OCI-M2 (cell line): ENCODE data around the gene ICAM2.
"Not testable (repeated sequence)": the region's sequence is repeated elsewhere in the genome, so short reads cannot be mapped to it uniquely, and the experiment has no call there.

ENCODE experiments used
- DNase-seq: peaks from one replicate; lab custom pipeline; 2025; ENCODE audit not compliant: unreplicated experiment; lab: John Stamatoyannopoulos, UW

The ICAM2 gene

DNA sequence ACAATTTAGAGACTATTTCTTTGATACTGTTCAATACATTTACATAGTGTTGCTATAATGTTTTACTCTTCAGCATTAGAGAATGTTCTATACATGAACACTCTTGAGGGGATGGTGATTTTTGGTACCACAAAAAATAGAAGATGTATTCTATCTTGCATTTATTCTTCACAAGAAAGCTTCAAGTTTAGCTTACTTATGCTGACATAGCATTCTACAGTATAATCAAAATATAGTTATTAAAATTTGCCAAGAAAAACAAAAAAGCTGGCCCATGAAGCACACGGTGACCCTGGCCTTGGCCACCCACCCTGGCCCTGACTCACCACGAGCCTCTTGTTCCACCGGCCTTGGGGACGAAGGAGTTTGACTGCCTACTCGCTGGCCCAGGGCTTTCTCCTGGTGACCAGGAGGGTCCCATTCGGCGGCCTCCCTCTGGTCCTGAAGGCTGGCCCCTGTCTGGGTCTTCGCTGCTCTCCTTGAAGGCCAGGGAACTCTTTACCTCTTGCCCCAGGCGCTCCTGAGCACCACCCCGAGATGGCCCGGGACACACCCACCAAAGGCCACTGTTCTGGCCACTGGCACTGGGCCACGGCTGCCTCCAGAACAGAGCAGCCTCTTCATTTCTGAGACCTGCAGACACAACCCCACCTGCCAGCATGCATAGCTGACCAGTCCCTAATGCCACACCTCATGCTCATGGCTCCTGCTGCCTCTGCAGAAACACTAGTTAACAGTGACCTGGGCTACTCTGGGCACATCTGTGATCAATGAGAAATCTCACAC is 22.5 kb upstream of the ICAM2 start:
- DNase-seq = no peak

DNA sequence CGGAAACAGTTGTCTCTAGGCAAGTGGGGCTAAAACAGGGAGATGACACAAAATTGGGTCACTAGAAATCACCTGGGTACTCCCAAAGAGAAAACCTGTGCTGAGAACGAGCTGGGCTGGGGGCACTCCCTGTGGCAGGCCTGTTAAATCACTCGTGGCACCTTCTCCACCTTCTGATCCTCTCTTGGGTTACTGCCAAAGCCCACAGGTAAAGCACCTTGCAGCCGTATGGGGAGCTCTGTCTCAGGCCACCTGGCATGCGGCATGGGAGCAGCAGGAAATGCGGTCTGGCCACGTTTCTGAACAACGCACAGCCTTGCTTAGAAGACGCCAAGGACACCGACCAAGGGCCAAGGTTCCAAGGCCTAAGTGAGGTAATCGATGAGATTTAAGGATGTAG is 21.5 kb upstream of the ICAM2 start:
- DNase-seq = no peak

DNA sequence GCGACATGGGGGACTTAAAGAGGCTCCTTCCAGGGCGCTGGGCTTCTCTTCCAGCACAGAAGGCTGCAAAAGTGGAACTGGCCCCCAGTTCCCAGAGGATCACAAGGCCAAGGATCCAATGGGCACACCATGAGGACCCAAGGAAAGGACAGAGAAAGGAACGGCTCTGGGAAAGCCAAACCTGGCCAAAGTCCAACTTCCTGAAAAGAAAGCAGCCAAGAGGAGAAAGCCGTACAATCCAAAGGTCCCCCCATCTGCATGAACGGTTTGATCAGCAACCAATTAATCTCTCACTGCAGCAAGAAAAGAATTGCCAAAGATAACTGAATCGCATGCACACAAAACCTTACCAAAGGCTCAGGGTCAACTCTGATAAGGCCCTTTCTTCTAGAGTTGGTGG is 19.8 kb upstream of the ICAM2 start:
- no peak for DNase-seq

DNA sequence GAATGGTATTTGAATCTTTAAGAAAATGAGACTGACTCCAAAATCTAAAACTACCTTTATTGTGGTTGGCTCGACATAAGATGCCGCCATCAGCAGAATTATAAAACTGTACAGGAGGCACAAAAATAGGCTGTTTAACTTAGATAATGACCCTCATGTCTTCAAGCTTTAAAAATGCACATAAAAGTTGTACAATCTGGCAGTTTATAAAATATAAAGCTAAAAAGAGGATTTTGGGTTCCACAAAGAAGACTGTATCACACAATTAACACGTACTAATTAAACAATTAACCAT is 18.6 kb upstream of the ICAM2 start:
- DNase-seq = no peak

GRCh38 chr17:64038331-64039105 is 18.1 kb upstream of the ICAM2 start:
- DNase-seq = no peak

DNA sequence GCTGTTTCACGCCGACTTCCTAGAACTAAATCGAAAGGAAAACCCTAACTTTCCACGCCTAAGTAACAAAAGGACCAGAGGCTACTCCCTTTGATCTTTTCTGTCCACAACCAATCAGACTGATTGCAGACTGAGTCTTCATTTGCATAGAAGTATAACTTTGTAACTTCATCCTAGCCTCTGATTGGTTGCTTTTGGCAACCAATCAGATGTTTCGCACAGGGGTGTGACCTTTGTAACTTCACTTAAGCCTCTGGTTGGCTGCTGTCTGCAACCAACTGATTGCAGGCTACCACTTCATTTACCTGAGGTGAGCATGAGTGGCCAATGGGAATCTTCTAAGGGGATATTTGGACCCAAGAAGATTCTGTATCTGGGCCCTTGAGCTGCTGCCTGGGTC is 17.4 kb upstream of the ICAM2 start:
- DNase-seq = no peak

DNA sequence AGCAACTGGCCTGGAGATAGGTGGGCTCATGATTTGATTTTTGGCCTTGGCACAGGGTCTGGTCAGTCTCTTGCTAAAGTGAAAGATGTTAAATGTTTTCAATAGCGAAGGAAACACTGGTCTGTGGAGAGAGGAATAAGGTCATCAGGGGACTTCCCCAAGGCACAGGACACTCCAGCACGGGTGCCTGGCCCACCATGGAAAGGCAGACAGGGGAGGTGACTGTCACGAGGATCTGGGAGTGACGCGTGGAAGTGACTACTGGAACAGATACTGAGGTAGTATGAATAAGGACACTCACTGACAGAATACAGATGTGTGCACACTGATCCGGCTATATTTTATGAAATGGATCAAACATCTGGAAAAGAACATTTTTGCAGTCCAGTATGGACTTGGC is 16.7 kb upstream of the ICAM2 start:
- DNase-seq = no peak

GRCh38 chr17:64036198-64036922 is 15.9 kb upstream of the ICAM2 start:
- DNase-seq = no peak

- DNase-seq = no peak
These were observed 11.6 kb upstream of the ICAM2 start for GRCh38 chr17:64032081-64032480.

- no peak for DNase-seq
These were observed 8.5 kb upstream of the ICAM2 start for GRCh38 chr17:64028874-64029464.

- no peak for DNase-seq
These were observed 5.4 kb upstream of the ICAM2 start for GRCh38 chr17:64025732-64026294.

GRCh38 chr17:64024781-64025731 is 4.6 kb upstream of the ICAM2 start:
- no peak for DNase-seq

DNA sequence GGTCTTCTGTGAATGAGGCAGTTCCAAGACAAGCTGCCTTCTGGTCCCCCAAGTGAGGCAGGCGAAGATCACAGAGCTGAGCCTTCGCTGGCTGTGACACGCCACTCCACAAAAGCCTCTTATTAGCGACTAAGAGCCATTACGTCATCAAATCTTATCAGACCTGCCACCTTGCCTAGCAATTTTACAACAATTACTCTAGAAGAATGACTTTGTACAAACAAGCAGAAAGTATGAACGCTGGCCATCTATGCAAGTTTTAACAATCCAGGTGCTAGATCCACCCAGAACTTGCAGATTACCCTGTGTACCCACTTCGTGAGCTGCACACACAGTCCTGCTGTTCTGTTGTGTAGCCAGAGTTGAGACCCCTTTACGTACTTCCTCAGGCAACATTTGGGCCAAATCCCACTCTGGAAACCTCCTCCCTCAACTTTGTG is 3.8 kb upstream of the ICAM2 start:
- DNase-seq = no peak

GRCh38 chr17:64022611-64023063 is 2.2 kb upstream of the ICAM2 start:
- DNase-seq = no peak

GRCh38 chr17:64019551-64019961 is 877 bp downstream of the ICAM2 start:
- not testable (repeated sequence) for DNase-seq

- DNase-seq = no peak
These were observed 3.0 kb downstream of the ICAM2 start for GRCh38 chr17:64017381-64017980.

GRCh38 chr17:64016974-64017373 is 3.5 kb downstream of the ICAM2 start:
- no peak for DNase-seq

- no peak for DNase-seq
These were observed 4.1 kb downstream of the ICAM2 start for GRCh38 chr17:64016231-64016784.

DNA sequence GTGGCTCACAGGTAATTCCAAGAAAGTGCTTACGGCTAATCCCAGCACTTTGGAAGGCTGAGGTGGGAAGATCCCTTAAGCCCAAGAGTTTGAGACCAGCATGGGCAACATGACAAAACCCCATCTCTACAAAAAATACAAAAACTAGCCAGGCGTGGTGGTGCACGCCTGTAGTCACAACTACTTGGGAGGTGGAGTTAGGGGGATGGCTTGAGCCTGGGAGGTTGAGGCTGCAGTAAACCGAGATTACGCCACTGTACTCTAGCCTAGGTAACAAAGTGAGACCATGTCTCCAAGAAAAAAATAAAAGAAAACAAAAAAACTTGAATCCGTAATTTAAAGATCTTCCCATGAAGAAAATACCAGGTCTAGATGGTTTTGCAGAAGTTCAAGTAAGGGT is 5.0 kb downstream of the ICAM2 start:
- DNase-seq = no peak
